Tibial nerve (tissue), 4 donors: ENCODE measurements around the gene SLC35F3. TPM values are rescaled to one million over a fixed set of nuclear protein-coding genes. Genes with fewer than 3 reads are reported as not detected.

Experiments
- DNase-seq, 2 donors: peaks; one replicate each; pipeline ENCODE4 v3.0.0-alpha.2; 2019; ENCODE audit warnings: low spot score in 2 of 2
- H3K27ac ChIP-seq, 4 donors: fragments of 200-600 bp; sonication (generic) in 3 of 4; one replicate each; pipeline ENCODE4 v1.5.1; 2017 to 2019; ENCODE audit warnings: mild to moderate bottlenecking in 1 of 4
- H3K27me3 ChIP-seq, 2 donors: fragments of 200-600 bp; sonication (generic) in 1 of 2; one replicate each; pipeline versions ENCODE4 v1.5.1 to v1.6.0; 2017 to 2019
- H3K36me3 ChIP-seq, 3 donors: fragments of 200-600 bp; sonication (generic); one replicate each; pipeline ENCODE4 v1.5.1; 2018 to 2019
- H3K4me1 ChIP-seq, 4 donors: fragments of 200-600 bp; sonication (generic) in 3 of 4; one replicate each; pipeline ENCODE4 v1.5.1; 2017 to 2019
- H3K4me3 ChIP-seq, 4 donors: fragments of 200-600 bp; sonication (generic) in 3 of 4; one replicate each; pipeline ENCODE4 v1.5.1; 2017 to 2019; ENCODE audit warnings: mild to moderate bottlenecking in 1 of 4, moderate library complexity in 1 of 4
- H3K9me3 ChIP-seq, 4 donors: fragments of 200-600 bp; sonication (generic) in 3 of 4; one replicate each; pipeline ENCODE4 v1.5.1; 2017 to 2019
- EP300 ChIP-seq, 2 donors: sonication (generic); formaldehyde crosslinking; IDR thresholded peaks; one replicate each; pipeline ENCODE4 v1.6.1; 2017; ENCODE audit warnings: antibody characterized with exemption in 2 of 2, mild to moderate bottlenecking in 1 of 2
- POLR2A ChIP-seq, 2 donors: fragments of 450-650 bp; IDR thresholded peaks; one replicate each; pipeline ENCODE4 v1.6.1; 2017; ENCODE audit warnings: antibody characterized with exemption in 2 of 2, mild to moderate bottlenecking in 2 of 2, moderate library complexity in 2 of 2
- WGBS, 2 donors: methylation state at CpG; one replicate each; pipeline ENCODE4 v1.1.5; 2018; 5-methylcytosine and 5-hydroxymethylcytosine counted together
- total RNA-seq, 4 donors: library from RNA; depleted of rRNA; stranded (reverse); fragments of >200 nt; gene quantifications; one replicate each; pipeline ENCODE4 v1.1.0, GENCODE V29; 2016
- TF ChIP-seq, protein P1 (sequence below), 5 experiments: fragments of 200-600 bp in 3 of 5; fragments of 450-650 bp in 2 of 5; sonication (generic) in 3 of 5; IDR thresholded peaks; one replicate each; pipeline ENCODE4 v1.5.1; 2016 to 2019; ENCODE audit warnings: antibody characterized with exemption in 5 of 5, mild to moderate bottlenecking in 3 of 5, moderate library complexity in 2 of 5

The SLC35F3 gene
- total RNA-seq, 4 donors from 2014 or later: 0.90 TPM; not detected in 3

DNA sequence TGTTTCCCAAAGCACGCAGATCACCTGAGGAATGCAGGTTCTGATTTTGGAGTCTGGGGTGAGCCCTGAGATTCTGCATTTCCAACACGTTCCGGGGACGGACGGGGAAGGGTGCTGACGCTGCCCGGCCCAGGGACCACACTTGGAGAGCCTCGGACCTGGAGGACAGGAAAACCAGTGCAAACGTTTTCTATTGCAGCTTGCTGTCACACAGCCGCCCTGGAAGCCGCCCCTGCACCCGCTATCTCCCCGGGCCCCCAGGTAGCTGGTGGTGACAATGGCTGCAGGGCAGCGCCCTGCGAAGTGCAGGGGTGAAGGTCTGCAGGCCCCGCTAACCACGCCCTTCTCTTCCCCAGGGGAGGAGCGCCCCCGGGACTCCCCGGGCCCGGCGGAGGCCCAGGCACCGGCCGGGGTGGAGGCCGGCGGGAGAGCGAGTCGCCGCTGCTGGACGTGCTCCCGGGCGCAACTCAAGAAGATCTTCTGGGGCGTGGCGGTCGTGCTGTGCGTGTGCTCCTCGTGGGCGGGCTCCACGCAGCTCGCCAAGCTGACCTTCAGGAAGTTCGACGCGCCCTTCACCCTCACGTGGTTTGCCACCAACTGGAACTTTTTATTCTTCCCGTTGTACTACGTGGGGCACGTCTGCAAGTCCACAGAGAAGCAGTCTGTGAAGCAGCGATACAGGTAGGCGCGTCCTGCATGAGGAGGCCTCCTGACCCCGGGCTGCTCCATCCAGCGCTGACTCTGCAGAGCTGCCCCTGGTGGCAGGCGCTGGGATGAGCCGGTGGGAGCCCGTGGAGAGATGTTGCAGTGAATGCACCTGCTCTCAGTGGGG is 326.8 kb downstream of the SLC35F3 start:
- no peaks in the 10 kb centered on the region for H3K36me3 ChIP-seq
- TF ChIP-seq EP300 (IDR thresholded peaks at IDR 0.05) (no peak), POLR2A (IDR thresholded peaks at IDR 0.05) (no peak)
- TF ChIP-seq, protein P1, sequence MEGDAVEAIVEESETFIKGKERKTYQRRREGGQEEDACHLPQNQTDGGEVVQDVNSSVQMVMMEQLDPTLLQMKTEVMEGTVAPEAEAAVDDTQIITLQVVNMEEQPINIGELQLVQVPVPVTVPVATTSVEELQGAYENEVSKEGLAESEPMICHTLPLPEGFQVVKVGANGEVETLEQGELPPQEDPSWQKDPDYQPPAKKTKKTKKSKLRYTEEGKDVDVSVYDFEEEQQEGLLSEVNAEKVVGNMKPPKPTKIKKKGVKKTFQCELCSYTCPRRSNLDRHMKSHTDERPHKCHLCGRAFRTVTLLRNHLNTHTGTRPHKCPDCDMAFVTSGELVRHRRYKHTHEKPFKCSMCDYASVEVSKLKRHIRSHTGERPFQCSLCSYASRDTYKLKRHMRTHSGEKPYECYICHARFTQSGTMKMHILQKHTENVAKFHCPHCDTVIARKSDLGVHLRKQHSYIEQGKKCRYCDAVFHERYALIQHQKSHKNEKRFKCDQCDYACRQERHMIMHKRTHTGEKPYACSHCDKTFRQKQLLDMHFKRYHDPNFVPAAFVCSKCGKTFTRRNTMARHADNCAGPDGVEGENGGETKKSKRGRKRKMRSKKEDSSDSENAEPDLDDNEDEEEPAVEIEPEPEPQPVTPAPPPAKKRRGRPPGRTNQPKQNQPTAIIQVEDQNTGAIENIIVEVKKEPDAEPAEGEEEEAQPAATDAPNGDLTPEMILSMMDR (IDR thresholded peaks at IDR 0.05): no peak
- no peaks in the 10 kb centered on the region for H3K27me3 ChIP-seq
- no peak overlapping the region for H3K4me3 ChIP-seq
- no peaks in the 10 kb centered on the region for H3K4me1 ChIP-seq
- no peaks in the 10 kb centered on the region for H3K9me3 ChIP-seq
- H3K27ac ChIP-seq: no peak overlapping the region
- 74 to 75% methylated on average over 41 to 55 of the region's 55 CpGs for WGBS, 2 donors
- no peak for DNase-seq

DNA sequence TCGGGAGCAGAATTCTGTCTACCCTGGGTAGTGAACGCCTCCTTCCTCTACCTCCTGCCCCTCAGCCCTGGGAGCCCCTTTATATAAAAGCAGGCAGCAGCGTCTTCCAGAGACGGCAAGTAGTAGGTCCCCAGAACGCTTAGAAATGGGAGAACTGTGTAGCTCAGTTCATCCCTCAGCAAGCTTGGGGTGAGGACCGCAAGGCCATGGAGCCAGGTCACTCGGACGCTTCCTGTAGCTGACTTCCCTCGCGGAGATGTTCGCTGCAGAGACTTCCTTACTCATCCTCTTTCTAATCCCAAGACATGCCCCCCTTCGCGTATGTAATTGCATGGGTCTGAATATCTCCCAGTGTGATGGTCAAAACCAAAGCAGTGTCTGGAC is 327.4 kb downstream of the SLC35F3 start:
- Histone ChIP-seq H3K27ac (no peak overlapping the region), H3K4me1 (no peaks in the 10 kb centered on the region), H3K27me3 (no peaks in the 10 kb centered on the region), H3K36me3 (no peaks in the 10 kb centered on the region), H3K9me3 (no peaks in the 10 kb centered on the region), H3K4me3 (no peak overlapping the region)
- WGBS, 2 donors: 88 to 90% methylated on average over 13 of the region's 13 CpGs
- no peak for TF ChIP-seq EP300 (IDR thresholded peaks at IDR 0.05)
- TF ChIP-seq, protein P1 (IDR thresholded peaks at IDR 0.05): no peak
- no peak for TF ChIP-seq POLR2A (IDR thresholded peaks at IDR 0.05)
- DNase-seq: no peak

DNA sequence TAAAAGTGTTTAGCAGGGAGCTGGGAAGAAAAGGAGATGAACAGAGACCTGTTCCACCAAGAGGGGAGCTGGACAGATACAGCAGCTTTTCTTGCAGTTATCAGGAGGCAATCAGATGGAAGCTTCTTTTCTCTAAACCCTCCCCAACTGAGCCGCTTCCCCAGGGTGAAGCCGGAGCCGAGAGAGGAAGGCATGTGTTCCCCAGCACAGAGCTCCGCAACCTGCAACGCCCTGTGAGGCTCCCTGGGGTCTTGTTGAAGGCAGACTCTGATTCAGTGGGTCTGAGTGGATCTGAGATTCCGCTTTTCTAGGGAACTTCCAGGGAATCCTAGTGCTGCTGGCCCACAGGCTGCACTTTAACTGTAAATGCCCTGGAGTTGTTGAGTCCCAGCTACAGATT is 329.7 kb downstream of the SLC35F3 start:
- H3K4me1 ChIP-seq: no peaks in the 10 kb centered on the region
- H3K27ac ChIP-seq: no peak overlapping the region
- TF ChIP-seq EP300 (IDR thresholded peaks at IDR 0.05): no peak
- no peak for TF ChIP-seq POLR2A (IDR thresholded peaks at IDR 0.05)
- no peaks in the 10 kb centered on the region for H3K36me3 ChIP-seq
- H3K4me3 ChIP-seq: no peak overlapping the region
- no peak for DNase-seq
- 29 to 30% methylated on average over 6 of the region's 6 CpGs for WGBS, 2 donors
- no peaks in the 10 kb centered on the region for H3K9me3 ChIP-seq
- no peaks in the 10 kb centered on the region for H3K27me3 ChIP-seq

DNA sequence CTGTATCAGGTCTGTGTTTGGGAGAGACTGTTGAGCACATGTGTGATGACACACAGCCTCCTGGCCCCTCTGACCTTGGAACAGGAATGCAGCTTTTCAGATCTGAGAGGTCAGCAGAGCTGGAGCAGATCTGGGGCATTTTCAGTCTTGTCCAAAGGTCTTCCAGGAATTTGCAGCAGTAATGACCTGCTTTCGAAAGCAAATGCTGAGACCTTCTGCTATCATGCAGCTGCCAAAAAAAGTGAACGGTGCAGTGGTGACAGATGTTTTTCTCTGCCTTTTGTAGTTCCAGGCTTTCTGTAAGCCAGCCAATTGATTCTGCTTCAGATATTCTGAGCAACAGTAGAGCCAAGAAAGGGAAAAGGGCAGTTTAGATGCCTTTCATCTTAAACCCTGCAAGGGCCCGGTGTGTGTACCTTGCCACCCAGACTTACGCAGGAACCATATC is 331.0 kb downstream of the SLC35F3 start:
- TF ChIP-seq, protein P1 (IDR thresholded peaks at IDR 0.05): no peak
- TF ChIP-seq EP300 (IDR thresholded peaks at IDR 0.05) (no peak), POLR2A (IDR thresholded peaks at IDR 0.05) (no peak)
- H3K9me3 ChIP-seq: no peaks in the 10 kb centered on the region
- H3K4me3 ChIP-seq: no peak overlapping the region
- DNase-seq: no peak
- no peaks in the 10 kb centered on the region for H3K4me1 ChIP-seq
- 53 to 59% methylated on average over 4 of the region's 4 CpGs for WGBS, 2 donors
- H3K27ac ChIP-seq: no peak overlapping the region
- no peaks in the 10 kb centered on the region for H3K27me3 ChIP-seq
- no peaks in the 10 kb centered on the region for H3K36me3 ChIP-seq

DNA sequence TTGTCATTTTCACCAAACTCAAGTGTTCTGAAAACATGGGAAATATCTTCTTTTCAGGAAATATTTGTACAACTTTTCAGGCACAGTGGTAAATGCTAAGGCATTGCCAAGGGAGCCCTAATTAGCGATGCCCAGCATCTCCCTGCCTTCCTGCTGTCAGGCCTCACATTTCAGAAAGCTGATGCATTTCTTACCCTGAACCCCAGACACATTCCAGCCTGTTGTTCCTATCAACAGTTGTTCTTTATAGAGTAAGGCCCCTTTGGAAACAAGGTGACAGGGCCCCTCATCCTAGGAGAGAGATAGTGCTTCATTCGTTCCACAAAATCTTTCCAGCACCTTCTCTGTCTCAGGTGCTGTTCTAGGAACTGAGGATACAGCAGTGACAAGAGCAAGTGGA is 332.9 kb downstream of the SLC35F3 start:
- peaks cover 0 to 6% (median 0%) of the 10 kb centered on the region in 4 donors for H3K9me3 ChIP-seq
- WGBS, 2 donors: 84 to 89% methylated on average over 2 of the region's 2 CpGs
- no peaks in the 10 kb centered on the region for H3K27me3 ChIP-seq
- H3K36me3 ChIP-seq: no peaks in the 10 kb centered on the region
- no peak overlapping the region for H3K27ac ChIP-seq
- DNase-seq: no peak
- no peaks in the 10 kb centered on the region for H3K4me1 ChIP-seq
- H3K4me3 ChIP-seq: no peak overlapping the region
- TF ChIP-seq EP300 (IDR thresholded peaks at IDR 0.05): no peak
- TF ChIP-seq, protein P1 (IDR thresholded peaks at IDR 0.05): no peak
- TF ChIP-seq POLR2A (IDR thresholded peaks at IDR 0.05): no peak
